Coronary artery (tissue), 2 donors: ENCODE results near the gene RAP2C.

ENCODE experiments used
- DNase-seq: peaks from one replicate; pipeline ENCODE4 v3.0.0-alpha.2; 2017; ENCODE audit warnings: low spot score
- H3K27ac ChIP-seq, 2 donors: fragments of 200-600 bp; sonication (generic); one replicate each; pipeline ENCODE4 v1.5.1; 2016 to 2019
- H3K4me3 ChIP-seq: fragments of 200-600 bp; sonication (generic); 2 replicates; pipeline ENCODE4 v1.5.1; 2016; ENCODE audit warnings: mild to moderate bottlenecking, moderate library complexity
- TF ChIP-seq, protein P1 (sequence below): fragments of 200-600 bp; sonication (generic); IDR thresholded peaks from one replicate; pipeline ENCODE4 v1.5.1; 2019; ENCODE audit warnings: antibody characterized with exemption

RAP2C gene

DNA sequence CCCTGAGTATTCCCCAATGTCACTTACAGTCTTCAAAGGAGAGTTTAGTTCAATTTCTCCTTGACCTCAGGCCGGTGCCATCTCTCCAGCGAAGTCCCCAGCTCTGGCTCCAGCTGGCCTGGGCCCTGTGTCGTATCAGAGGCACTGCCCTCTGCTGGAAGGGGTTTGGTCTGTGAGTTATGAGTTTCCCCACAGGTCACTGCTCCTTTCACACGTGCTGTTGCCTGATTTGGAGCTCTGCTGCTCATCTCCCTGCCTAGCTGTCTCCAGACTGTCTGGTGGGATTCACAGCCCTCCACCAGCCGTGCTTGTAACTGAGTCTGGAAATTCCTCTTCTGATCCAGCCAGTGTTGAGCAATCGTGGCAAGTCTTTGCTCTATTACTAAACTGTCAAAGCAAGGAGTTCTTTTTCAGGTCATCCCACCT is at the start of gene RAP2C:
Gene RAP2C (minus strand): TSS at position 105 of the 426 bp plus-strand sequence. CDS start 2,179 bp downstream, outside the sequence.
- DNase-seq: peak; percentile 79
- TF ChIP-seq, protein P1, sequence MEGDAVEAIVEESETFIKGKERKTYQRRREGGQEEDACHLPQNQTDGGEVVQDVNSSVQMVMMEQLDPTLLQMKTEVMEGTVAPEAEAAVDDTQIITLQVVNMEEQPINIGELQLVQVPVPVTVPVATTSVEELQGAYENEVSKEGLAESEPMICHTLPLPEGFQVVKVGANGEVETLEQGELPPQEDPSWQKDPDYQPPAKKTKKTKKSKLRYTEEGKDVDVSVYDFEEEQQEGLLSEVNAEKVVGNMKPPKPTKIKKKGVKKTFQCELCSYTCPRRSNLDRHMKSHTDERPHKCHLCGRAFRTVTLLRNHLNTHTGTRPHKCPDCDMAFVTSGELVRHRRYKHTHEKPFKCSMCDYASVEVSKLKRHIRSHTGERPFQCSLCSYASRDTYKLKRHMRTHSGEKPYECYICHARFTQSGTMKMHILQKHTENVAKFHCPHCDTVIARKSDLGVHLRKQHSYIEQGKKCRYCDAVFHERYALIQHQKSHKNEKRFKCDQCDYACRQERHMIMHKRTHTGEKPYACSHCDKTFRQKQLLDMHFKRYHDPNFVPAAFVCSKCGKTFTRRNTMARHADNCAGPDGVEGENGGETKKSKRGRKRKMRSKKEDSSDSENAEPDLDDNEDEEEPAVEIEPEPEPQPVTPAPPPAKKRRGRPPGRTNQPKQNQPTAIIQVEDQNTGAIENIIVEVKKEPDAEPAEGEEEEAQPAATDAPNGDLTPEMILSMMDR: no peak
- peak within 1 kb of the TSS; percentile 88 for H3K4me3 ChIP-seq
- peak within 1 kb of the TSS; percentile 93 to 97 for H3K27ac ChIP-seq

DNA sequence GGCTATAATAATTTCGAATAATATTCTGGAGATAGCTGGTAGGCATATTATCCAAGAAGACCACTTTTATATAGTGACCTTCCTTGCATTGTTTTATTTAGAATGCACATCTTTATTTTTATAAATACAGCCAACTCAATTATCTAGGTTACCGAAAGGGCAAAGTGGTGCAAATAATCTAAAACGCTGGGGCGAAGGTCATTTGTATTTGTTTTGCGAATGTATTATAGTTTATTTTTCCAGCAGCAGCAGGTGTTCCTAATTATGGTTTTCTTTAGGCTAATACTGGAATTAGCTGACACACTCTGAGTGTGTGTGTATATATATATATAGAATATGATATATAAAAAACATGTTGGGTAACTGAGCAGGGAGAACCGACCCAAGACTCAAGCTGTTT is 48.1 kb upstream of the RAP2C start:
- no peak overlapping the region for H3K27ac ChIP-seq
- no peak overlapping the region for H3K4me3 ChIP-seq
- no peak for DNase-seq
- TF ChIP-seq, protein P1: no peak

DNA sequence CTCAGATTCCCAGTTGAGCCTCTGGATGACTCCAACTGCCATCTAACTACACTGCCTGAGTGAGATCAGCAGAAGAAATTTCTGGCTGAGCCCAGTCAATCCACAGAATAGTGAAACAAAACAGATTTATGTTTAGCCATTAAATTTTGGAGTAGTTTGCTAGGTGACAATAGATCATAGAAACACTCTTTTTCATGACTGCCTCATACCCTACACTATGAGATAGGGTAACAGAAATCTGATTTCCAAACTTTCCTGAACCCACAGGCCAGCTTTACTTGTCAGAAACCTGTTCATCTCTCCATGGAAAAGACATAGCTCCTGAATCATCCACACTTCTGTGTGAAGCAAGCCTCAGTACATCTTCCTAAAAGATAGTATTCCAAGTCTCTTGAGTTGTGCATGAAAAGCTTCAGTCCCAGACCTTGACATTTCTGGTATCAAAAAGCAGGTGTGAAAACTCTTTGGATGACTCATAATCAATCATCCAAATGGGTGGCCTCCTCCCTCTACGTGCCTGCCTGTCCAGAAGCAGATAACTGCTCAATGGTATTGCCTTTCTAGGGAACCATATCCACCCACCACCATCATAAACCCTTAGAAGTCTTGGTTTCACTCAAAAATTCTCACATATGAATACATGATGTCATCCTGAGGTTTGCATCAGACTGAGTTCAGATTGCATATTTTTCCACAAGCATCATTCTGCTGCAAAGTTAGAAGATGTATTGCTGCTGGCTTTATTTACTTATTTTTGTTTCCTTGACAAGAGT is 47.5 kb upstream of the RAP2C start:
- no peak for DNase-seq
- TF ChIP-seq, protein P1: no peak
- H3K27ac ChIP-seq: no peak overlapping the region
- no peak overlapping the region for H3K4me3 ChIP-seq

DNA sequence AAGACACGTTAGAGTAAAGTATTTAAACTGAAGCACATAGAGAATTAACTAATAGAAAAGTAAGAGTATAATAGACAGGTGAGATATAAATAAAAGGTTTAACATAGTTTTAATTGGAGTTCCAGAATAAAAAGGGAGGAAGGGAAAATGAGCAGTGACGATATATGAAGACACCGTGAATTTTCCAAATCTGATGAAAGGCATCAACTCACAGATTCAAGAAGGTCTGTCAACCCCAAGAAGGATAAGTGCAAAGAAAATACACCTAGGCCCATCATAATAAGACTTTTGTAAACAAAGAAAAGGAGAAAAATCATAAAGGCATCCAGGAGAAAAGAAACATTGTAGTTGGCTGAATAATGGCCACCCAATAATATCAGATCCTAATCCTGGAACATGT is 43.9 kb upstream of the RAP2C start:
- TF ChIP-seq, protein P1: no peak
- DNase-seq: no peak
- H3K4me3 ChIP-seq: no peak overlapping the region
- no peak overlapping the region for H3K27ac ChIP-seq

DNA sequence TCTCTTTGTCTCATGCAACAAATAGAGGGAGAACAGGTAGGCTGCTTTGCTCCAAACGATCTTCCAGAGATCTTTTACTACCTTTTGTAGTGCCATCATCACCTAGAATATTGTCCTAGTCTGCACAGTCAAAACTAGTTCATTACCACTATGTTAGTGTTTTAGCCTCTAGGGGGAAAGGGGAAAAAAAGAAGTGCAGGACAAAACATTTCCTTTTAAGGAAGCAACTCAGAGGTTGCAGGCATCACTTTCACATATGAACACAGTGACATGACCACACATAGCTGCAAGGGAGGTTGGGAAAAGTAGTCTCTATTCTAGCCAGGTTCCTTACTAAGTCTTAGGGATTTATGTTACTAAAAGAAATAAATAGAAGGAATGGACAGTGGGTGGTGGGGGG is 39.3 kb upstream of the RAP2C start:
- TF ChIP-seq, protein P1: no peak
- no peak for DNase-seq
- no peak overlapping the region for H3K4me3 ChIP-seq

DNA sequence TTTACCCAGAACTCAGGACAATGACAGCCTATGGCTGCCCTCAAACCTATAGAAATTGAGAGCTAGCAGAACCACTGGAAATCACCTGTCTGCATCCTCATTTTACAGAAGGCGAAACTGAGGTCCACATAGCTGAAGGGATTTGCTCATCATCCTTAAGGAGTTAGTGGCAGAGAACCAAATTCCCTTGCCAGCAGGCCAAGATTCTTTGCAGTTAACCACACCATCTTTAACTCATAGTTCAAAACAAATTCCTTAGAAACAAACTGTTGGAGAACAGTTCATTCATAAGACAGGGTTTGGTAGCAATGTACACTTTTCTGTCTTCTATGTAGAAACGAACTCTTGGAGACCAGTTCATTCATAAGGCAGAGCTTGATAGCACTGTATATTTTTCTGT is 37.9 kb upstream of the RAP2C start:
- Histone ChIP-seq H3K27ac (no peak overlapping the region), H3K4me3 (no peak overlapping the region)
- TF ChIP-seq, protein P1: no peak
- no peak for DNase-seq

More for the DNA sequence above, 39.3 kb upstream of the RAP2C start:
- H3K27ac ChIP-seq: no peak overlapping the region

DNA sequence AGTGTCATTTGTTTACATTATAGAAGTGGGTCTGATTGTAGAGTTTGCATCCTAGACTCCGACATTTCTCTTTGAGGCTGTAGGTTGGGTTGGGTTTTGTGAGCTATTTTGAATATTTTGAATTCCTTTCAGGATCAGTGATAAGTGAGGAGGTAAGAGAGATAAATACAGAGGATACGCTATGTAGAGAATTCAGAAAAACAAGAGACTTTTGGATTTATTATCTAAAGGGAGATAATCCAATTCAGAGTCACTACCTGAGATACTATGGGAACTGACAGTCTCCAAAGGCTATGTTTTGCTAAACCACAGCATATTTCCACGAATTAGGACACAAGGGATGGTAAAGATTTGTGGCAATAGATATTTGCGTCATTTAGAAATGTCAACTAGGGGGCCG is 16.9 kb upstream of the RAP2C start:
- TF ChIP-seq, protein P1: no peak
- H3K27ac ChIP-seq: no peak overlapping the region
- no peak overlapping the region for H3K4me3 ChIP-seq
- DNase-seq: no peak
